ENCODE data around the gene SNX6. TPM values are rescaled to one million over a fixed set of nuclear protein-coding genes. Genes with fewer than 3 reads are reported as not detected.
A peak's percentile ranks its signal among the peaks of the same experiment; 100 is the strongest.

Gene SNX6
- total RNA-seq, 1 experiment from 2014 or later: 73.4 TPM

DNA sequence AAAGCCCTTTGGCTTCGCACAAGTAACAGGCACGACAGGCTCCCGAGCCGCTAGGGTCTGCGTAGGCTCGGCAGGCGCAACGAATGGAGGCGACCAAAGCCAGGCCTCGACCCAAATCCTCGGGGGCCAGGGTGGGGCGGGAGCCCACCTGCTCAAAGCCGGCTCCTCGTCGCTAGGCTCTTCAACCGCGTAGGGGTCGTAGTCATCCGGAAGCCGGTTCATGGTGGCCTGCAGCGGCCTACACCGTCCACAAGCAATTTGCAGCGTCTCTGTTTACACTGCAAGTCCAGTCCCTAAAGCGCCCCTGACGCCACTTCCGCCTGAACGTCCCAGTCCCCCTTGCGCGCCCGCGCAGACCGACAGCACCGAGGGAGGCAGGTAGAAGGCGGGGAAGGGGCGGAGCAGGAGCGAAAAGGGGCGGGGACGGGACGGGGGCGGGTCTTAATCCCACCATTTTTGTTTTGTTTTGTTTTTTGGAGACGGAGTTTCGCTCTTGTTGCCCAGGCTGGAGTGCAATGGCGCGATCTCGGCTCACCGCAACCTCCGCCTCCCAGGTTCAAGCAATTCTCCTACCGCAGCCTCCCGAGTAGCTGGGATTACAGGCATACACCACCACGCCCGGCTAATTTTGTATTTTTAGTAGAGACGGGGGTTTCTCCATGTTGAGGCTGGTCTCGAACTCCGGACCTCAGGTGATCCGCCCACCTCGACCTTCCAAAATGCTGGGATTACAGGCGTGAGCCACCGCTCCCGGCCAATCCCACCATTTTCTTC lies 90.4 kb downstream of the SNX6 start, which contains the start of gene EAPP:
EAPP (minus strand) TSS at position 295 of the 774 bp plus-strand sequence; CDS start at position 222, 73 bp downstream.
- peak within 1 kb of the TSS; percentile 95 for H3K9ac ChIP-seq (ENCODE audit: low read length)
- H3K27me3 ChIP-seq (ENCODE audit: insufficient read depth, low read length): no peaks in the 10 kb centered on the region
- peak within 1 kb of the TSS; percentile 63 for H3K27ac ChIP-seq (ENCODE audit: low read depth, low read length)
- DNase-seq (ENCODE audit: low read depth, low spot score) (peak; percentile 95), ATAC-seq (peak; percentile 99)
- ChIA-PET RAD21 (ENCODE audit: low non-redundant PET in 1 of 2, low total read pairs in 2 of 2, uncharacterized antibody in 2 of 2, unreplicated experiment in 2 of 2) (no interaction called here), CTCF (no interaction called here), POLR2A (no interaction called here)
- BruUV-seq (replicated peaks): no TSS peak
- no peaks in the 10 kb centered on the region for H4K20me1 ChIP-seq (ENCODE audit: insufficient read depth)
- no peaks in the 10 kb centered on the region for H3K9me3 ChIP-seq (ENCODE audit: control insufficient read depth in 1 of 2, insufficient read depth in 1 of 2, low read depth in 1 of 2, low read length in 2 of 2)
- peak within 1 kb of the TSS; percentile 71 to 91 for H3K4me3 ChIP-seq (replicated peaks in 1 of 2; ENCODE audit: low read depth in 1 of 2, low read length in 2 of 2)
- H3K4me1 ChIP-seq (ENCODE audit: control insufficient read depth in 1 of 2, insufficient read depth in 2 of 2, low read length in 2 of 2): peaks cover 6 to 11% of the 10 kb centered on the region in 2 experiments; a peak in 3 of 4 replicates
- intact Hi-C loops (cut with micrococcal nuclease): no loop called here
- TF ChIP-seq JUND (IDR thresholded peaks at IDR 0.05) (no peak), SP1 (IDR thresholded peaks at IDR 0.05; ENCODE audit: low read depth) (no peak; the same call in 1 of the 2 replicates), FOSL1 (IDR thresholded peaks at IDR 0.05; ENCODE audit: low read depth) (no peak), EGR1 (IDR thresholded peaks at IDR 0.05; ENCODE audit: low read depth) (0 out of 2 replicates have a peak, but pooled peaks have one; percentile 55), ELF1 (IDR thresholded peaks at IDR 0.05; ENCODE audit: borderline replicate concordance, low read depth) (peak; percentile 64), ZFX (IDR thresholded peaks at IDR 0.05) (peak; percentile 97), POLR2A (IDR thresholded peaks at IDR 0.05; ENCODE audit: borderline replicate concordance, extremely low read depth, insufficient read depth, insufficient read length) (peak; percentile 65), YY1 (IDR thresholded peaks at IDR 0.05; ENCODE audit: extremely low read depth, insufficient replicate concordance, low read depth, low read length) (peak; percentile 12), SIN3A (IDR thresholded peaks at IDR 0.05; ENCODE audit: low read depth) (peak; percentile 83), CEBPB (IDR thresholded peaks at IDR 0.05; ENCODE audit: low read depth) (no peak), CBX3 (IDR thresholded peaks at IDR 0.05; ENCODE audit: low read depth) (peak; percentile 64; the same call in 1 of the 2 replicates), POLR2AphosphoS5 (IDR thresholded peaks at IDR 0.05; ENCODE audit: low read depth, low read length) (peak; percentile 92)
- TF ChIP-seq, protein P1, sequence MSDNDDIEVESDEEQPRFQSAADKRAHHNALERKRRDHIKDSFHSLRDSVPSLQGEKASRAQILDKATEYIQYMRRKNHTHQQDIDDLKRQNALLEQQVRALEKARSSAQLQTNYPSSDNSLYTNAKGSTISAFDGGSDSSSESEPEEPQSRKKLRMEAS (IDR thresholded peaks at IDR 0.05): peak; percentile 69
- H2AFZ ChIP-seq (ENCODE audit: low read depth, low read length, poor library complexity, severe bottlenecking): no peak within 1 kb of the TSS
- H3K9me2 ChIP-seq (ENCODE audit: insufficient read depth): no peaks in the 10 kb centered on the region
- H3K79me2 ChIP-seq (ENCODE audit: insufficient read depth, low read length): peaks cover 27% of the 10 kb centered on the region
- peaks cover 3 to 16% of the 10 kb centered on the region in 2 experiments; a peak in 3 of 4 replicates for H3K36me3 ChIP-seq (ENCODE audit: control insufficient read depth in 1 of 2, insufficient read depth in 2 of 2, low read length in 2 of 2)
- H3K4me2 ChIP-seq (ENCODE audit: low read length): peak within 1 kb of the TSS; percentile 81
